Fibroblast of villous mesenchyme (primary cell): ENCODE results near the gene ATP2C2. TPM values are rescaled to one million over a fixed set of nuclear protein-coding genes. Genes with fewer than 3 reads are reported as not detected.

ENCODE experiments used
- DNase-seq: peaks from one replicate; pipeline ENCODE4 v3.0.0-alpha.2; 2010; ENCODE audit warnings: low read depth
- H3K4me3 ChIP-seq: 2 replicates; pipeline ENCODE4 v1.5.1; 2011; ENCODE audit warnings: low read depth, mild to moderate bottlenecking, low read length
- CTCF ChIP-seq: IDR thresholded peaks from 2 replicates; pipeline ENCODE4 v1.5.1; 2012; ENCODE audit warnings: low read depth, mild to moderate bottlenecking, low read length; ENCODE audit not compliant: insufficient read depth
- total RNA-seq: library from RNA; depleted of rRNA; stranded (reverse); fragments of >200 nt; gene quantifications from 2 replicates; pipeline ENCODE4 v1.2.3, GENCODE V29; 2012

Gene ATP2C2
- total RNA-seq, 1 donor: not detected

DNA sequence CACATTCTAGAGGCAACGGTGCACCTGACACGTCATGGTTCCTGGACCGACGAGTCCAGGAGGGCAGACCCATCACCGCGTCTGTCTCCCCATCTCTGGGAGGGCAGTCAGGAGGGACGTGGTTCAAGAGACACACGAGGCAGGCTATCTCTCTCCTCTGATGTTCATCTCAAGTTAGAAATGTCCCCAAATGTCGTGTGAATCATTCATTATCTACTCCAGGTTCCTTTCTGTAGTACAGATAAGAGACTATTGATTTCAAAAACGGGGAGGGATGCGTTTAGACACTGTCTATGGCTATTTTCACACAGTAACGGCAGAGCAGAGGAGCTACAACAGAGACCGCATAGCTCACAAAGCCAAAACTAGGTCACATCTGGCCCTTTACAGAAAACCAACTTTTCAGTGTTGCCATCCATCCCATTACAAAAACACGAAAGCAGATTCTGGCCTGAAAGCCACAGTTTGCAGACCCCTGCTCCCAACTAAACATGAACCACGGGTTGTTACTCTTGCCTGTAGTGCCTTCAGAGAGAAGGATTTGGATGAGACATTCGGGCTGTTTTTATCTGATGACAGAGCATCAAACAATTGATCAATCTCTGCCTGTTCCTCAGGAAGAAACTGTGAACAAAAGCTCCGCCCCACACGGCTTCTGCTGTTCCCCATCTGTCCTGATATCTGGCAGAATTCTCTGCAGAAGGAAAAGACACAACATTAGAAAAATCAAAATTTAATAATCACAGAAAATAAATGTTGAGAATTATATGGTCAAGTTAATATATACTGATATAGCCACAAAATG lies 129.3 kb downstream of the ATP2C2 start:
- TF ChIP-seq CTCF: no peak
- DNase-seq: no peak
- no peak overlapping the region for H3K4me3 ChIP-seq

GRCh38 chr16:84498223-84498610 lies 129.9 kb downstream of the ATP2C2 start:
- DNase-seq: no peak
- TF ChIP-seq CTCF: no peak

DNA sequence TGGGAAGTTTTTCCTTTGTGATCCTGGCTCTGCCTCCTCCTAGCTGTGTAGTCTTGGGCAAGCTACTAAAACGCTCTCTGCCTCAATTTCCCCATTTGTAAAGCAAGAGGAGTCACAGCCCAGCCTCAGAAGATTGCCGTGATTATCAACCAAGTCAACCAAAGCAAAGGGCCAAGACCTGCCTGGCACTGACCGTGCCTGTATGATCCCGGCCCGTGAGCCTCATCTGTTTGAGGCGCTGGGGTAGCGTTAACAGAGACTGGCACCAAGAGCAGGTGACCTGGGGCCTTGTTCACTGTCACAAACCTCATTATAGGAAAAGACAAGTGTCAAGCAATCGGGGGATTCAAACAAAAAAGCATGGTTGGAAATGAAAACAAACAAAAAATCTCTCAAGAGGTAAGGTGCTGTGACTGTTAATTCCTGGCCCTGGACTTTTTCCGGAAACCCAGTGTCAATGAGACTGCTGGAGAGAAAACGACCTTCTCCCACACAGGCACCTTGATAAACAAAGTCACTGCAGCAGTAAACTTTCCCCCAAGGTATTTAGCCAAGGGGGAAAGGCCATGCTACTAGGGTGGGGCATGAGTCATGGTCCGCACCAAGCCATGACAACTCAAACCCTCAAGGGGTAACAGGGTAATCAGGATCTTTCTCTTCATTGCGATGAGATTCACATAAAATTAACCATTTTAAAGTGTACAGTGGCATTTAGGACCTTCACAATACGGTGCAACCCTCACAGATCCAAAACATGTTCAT lies 130.7 kb downstream of the ATP2C2 start:
- no peak for DNase-seq
- H3K4me3 ChIP-seq: no peak overlapping the region
- TF ChIP-seq CTCF: no peak

More at GRCh38 chr16:84498223-84498610, 129.9 kb downstream of the ATP2C2 start:
- H3K4me3 ChIP-seq: no peak overlapping the region

- DNase-seq: no peak
- H3K4me3 ChIP-seq: no peak overlapping the region
- TF ChIP-seq CTCF: no peak
Measured at GRCh38 chr16:84499638-84500037, 131.3 kb downstream of the ATP2C2 start.

- TF ChIP-seq CTCF: no peak
- DNase-seq: no peak
- H3K4me3 ChIP-seq: no peak overlapping the region
Measured at GRCh38 chr16:84500531-84500930, 132.2 kb downstream of the ATP2C2 start.

- no peak for DNase-seq
- no peak for TF ChIP-seq CTCF
- no peak overlapping the region for H3K4me3 ChIP-seq
Measured at GRCh38 chr16:84501077-84501735, 132.9 kb downstream of the ATP2C2 start.
